Esophagus muscularis mucosa (tissue), 4 donors: Measurements from ENCODE around the gene PRR29. TPM values are rescaled to one million over a fixed set of nuclear protein-coding genes. Genes with fewer than 3 reads are reported as not detected.

Experiments used
- DNase-seq: peaks from one replicate; pipeline ENCODE4 v3.0.0-alpha.2; 2017; ENCODE audit errors: extremely low spot score
- H3K27ac ChIP-seq, 4 donors: fragments of 200-600 bp; sonication (generic); replicated peaks in 1 of 4; 1 replicate in 3 of 4; 2 replicates in 1 of 4; pipeline ENCODE4 v1.5.1; 2016 to 2019; ENCODE audit warnings: mild to moderate bottlenecking in 1 of 4
- H3K27me3 ChIP-seq, 4 donors: fragments of 200-600 bp; sonication (generic); one replicate each; pipeline versions ENCODE4 v1.5.1 to v1.6.0; 2016 to 2019
- H3K36me3 ChIP-seq, 4 donors: fragments of 200-600 bp; sonication (generic); one replicate each; pipeline ENCODE4 v1.5.1; 2016 to 2019
- H3K4me1 ChIP-seq, 4 donors: fragments of 200-600 bp; sonication (generic); one replicate each; pipeline ENCODE4 v1.5.1; 2016 to 2019
- H3K4me3 ChIP-seq, 4 donors: fragments of 200-600 bp; sonication (generic); 1 replicate in 2 of 4; 2 replicates in 2 of 4; pipeline ENCODE4 v1.5.1; 2016 to 2019; ENCODE audit warnings: mild to moderate bottlenecking in 4 of 4, moderate library complexity in 1 of 4
- H3K9me3 ChIP-seq, 4 donors: fragments of 200-600 bp; sonication (generic); 1 replicate in 3 of 4; 2 replicates in 1 of 4; pipeline ENCODE4 v1.5.1; 2016 to 2019
- CTCF ChIP-seq, 3 experiments: fragments of 200-600 bp in 2 of 3; fragments of 450-650 bp in 1 of 3; sonication (generic) in 2 of 3; IDR thresholded peaks; one replicate each; pipeline ENCODE4 v1.5.1; 2017 to 2019; ENCODE audit warnings: antibody characterized with exemption in 3 of 3, mild to moderate bottlenecking in 2 of 3, moderate library complexity in 1 of 3
- EP300 ChIP-seq: sonication (generic); formaldehyde crosslinking; IDR thresholded peaks from one replicate; pipeline ENCODE4 v1.6.1; 2017; ENCODE audit warnings: antibody characterized with exemption
- POLR2A ChIP-seq: fragments of 450-650 bp; IDR thresholded peaks from one replicate; pipeline ENCODE4 v1.6.1; 2017; ENCODE audit warnings: antibody characterized with exemption, moderate library complexity, mild to moderate bottlenecking, low read depth
- POLR2AphosphoS5 ChIP-seq, 2 donors: sonication (generic); formaldehyde crosslinking; IDR thresholded peaks; one replicate each; pipeline ENCODE4 v1.6.1; 2017; ENCODE audit warnings: antibody characterized with exemption in 2 of 2
- WGBS: methylation state at CpG from one replicate; pipeline ENCODE4 v1.1.5; 2018; 5-methylcytosine and 5-hydroxymethylcytosine counted together
- intact Hi-C: fragments of 100-400 bp; cut with DNase I; formaldehyde crosslinking; loops from one replicate; pipeline ENCODE4 v1.15.1; 2023
- total RNA-seq, 4 donors: library from RNA; depleted of rRNA; stranded (reverse); fragments of >200 nt; gene quantifications; one replicate each; pipeline versions ENCODE4 v1.1.0 to v1.2.1, GENCODE V29; 2016

Gene PRR29
- total RNA-seq, 4 donors from 2014 or later = 0.23 to 0.42 (median 0.39) TPM; not detected in 1

GRCh38 chr17:63984236-63984635 is 13.9 kb upstream of the PRR29 start:
- intact Hi-C loops = no loop called here
- DNase-seq = no peak
- 69% methylated on average over 5 of the region's 5 CpGs for WGBS
- no peak overlapping the region for H3K4me3 ChIP-seq
- peaks cover 0 to 17% (median 0%) of the 10 kb centered on the region in 4 donors for H3K27me3 ChIP-seq
- peak overlapping the region; percentile 25 to 64 (median 46) for H3K27ac ChIP-seq
- no peaks in the 10 kb centered on the region for H3K36me3 ChIP-seq
- H3K4me1 ChIP-seq = peaks cover 41 to 66% (median 62%) of the 10 kb centered on the region in 4 donors
- TF ChIP-seq POLR2AphosphoS5 (IDR thresholded peaks at IDR 0.05) (no peak), EP300 (no peak), POLR2A (no peak), CTCF (IDR thresholded peaks at IDR 0.05) (no peak)
- peaks cover 0 to 9% (median 6%) of the 10 kb centered on the region in 4 donors for H3K9me3 ChIP-seq

GRCh38 chr17:63984651-63985386 is 13.3 kb upstream of the PRR29 start:
- H3K9me3 ChIP-seq = peaks cover 0 to 9% (median 6%) of the 10 kb centered on the region in 4 donors
- H3K27me3 ChIP-seq = peaks cover 0 to 23% (median 0%) of the 10 kb centered on the region in 4 donors
- no peak for DNase-seq
- H3K4me1 ChIP-seq = peaks cover 41 to 66% (median 63%) of the 10 kb centered on the region in 4 donors
- H3K4me3 ChIP-seq = no peak overlapping the region
- intact Hi-C loops = no loop called here
- H3K36me3 ChIP-seq = no peaks in the 10 kb centered on the region
- H3K27ac ChIP-seq = peak overlapping the region; percentile 25 to 64 (median 54)
- 74% methylated on average over 16 of the region's 16 CpGs for WGBS
- no peak for TF ChIP-seq EP300
- peak; percentile 60 to 62 for TF ChIP-seq POLR2AphosphoS5 (IDR thresholded peaks at IDR 0.05)

DNA sequence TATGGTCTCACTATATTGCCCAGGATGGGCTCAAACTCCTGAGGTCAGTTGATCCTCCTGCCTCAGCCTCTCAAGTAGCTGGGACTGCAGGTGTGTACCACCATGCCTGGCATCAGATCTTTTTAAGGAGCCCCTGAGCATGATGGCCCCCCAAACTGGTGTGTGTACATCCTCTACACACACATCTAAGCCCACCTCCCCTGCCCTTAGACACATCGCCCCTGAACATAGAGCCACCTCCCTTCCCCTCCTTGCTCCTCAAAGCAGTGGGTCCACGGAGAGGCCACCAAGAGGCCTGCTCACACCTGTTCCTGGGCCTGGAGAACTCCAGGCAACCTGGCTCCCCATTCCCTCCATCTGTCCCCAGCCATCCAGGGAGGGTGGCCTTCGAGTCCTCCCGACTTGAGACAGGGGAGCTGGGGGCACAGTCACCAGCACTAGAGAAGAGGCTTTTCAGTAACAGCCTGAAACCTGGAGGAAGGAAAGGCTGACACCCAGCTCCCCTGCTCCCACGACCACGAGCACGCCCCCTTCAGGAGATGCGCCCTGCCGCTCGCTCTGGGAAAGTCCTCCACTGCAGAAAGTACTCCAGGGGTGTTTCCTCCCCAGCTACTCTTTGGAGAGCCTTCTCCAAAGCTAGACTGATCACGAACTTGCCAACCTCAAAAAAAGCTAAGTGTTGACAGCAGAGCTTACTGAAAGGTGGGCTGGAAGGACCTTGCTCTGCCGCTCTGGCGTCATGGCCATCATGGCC is 12.6 kb upstream of the PRR29 start:
- TF ChIP-seq POLR2AphosphoS5 (IDR thresholded peaks at IDR 0.05) (no peak), EP300 (no peak)
- H3K9me3 ChIP-seq = peaks cover 0 to 9% (median 6%) of the 10 kb centered on the region in 4 donors
- peak overlapping the region; percentile 20 to 59 (median 43) for H3K27ac ChIP-seq
- H3K4me1 ChIP-seq = peaks cover 43 to 66% (median 62%) of the 10 kb centered on the region in 4 donors
- no peak overlapping the region for H3K4me3 ChIP-seq
- DNase-seq = no peak
- WGBS = 87% methylated on average over 5 of the region's 13 CpGs
- intact Hi-C loops = no loop called here
- no peaks in the 10 kb centered on the region for H3K36me3 ChIP-seq
- H3K27me3 ChIP-seq = peaks cover 0 to 30% (median 0%) of the 10 kb centered on the region in 4 donors

DNA sequence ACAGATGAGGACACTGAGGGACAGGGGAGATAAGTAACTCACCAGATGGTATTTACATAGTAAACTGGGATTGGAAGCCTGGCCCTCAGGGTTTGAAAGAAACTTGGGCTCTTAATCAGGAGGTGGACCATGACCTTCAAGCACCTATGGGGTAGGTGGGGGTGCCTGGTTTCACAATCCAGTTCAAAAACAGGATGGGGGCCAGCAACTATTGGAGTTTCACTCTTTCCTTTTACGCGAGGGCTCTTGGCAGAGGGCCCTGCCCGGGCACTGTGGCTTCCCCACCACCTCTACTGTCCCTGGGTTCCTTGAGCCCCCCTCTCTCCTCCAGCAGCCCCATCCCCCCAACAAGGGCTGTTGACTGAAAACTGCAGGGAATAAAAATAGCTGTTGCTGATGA is 11.3 kb upstream of the PRR29 start:
- TF ChIP-seq EP300 = no peak
- TF ChIP-seq CTCF (IDR thresholded peaks at IDR 0.05) = no peak
- TF ChIP-seq POLR2A = no peak
- TF ChIP-seq POLR2AphosphoS5 (IDR thresholded peaks at IDR 0.05) = no peak
- Histone ChIP-seq H3K4me3 (no peak overlapping the region), H3K27me3 (peaks cover 0 to 40% (median 0%) of the 10 kb centered on the region in 4 donors), H3K36me3 (no peaks in the 10 kb centered on the region), H3K9me3 (peaks cover 0 to 6% (median 4%) of the 10 kb centered on the region in 4 donors), H3K4me1 (peaks cover 46 to 62% (median 61%) of the 10 kb centered on the region in 4 donors), H3K27ac (no peak overlapping the region)
- no peak for DNase-seq
- 71% methylated on average over 3 of the region's 3 CpGs for WGBS
- intact Hi-C loops = no loop called here

- H3K9me3 ChIP-seq = no peaks in the 10 kb centered on the region
- H3K27me3 ChIP-seq = peaks cover 0 to 47% (median 0%) of the 10 kb centered on the region in 4 donors
- 81% methylated on average over 10 of the region's 18 CpGs for WGBS
- peaks cover 46 to 62% (median 61%) of the 10 kb centered on the region in 4 donors for H3K4me1 ChIP-seq
- intact Hi-C loops = no loop called here
- H3K27ac ChIP-seq = peak overlapping the region in 1 of 4 donors; percentile 33
- no peak overlapping the region for H3K4me3 ChIP-seq
- TF ChIP-seq EP300 = no peak
- no peaks in the 10 kb centered on the region for H3K36me3 ChIP-seq
- no peak for DNase-seq
Observed at GRCh38 chr17:63987221-63988126, 10.7 kb upstream of the PRR29 start.
